AG20443 (cell line): Measurements from ENCODE around the gene CAPN14.

Experiments used
- DNase-seq: peaks from one replicate; pipeline ENCODE4 v3.0.0; 2012; ENCODE audit warnings: low spot score, mixed read lengths

Gene CAPN14

GRCh38 chr2:31243053-31243452 lies 25.7 kb upstream of the CAPN14 start:
- DNase-seq: no peak

GRCh38 chr2:31241625-31242270 lies 24.4 kb upstream of the CAPN14 start:
- DNase-seq: no peak

GRCh38 chr2:31240381-31241365 lies 23.4 kb upstream of the CAPN14 start:
- DNase-seq: no peak

- DNase-seq: peak; percentile 88
Measured at GRCh38 chr2:31239593-31240177, 22.4 kb upstream of the CAPN14 start.

GRCh38 chr2:31238906-31239592 lies 21.7 kb upstream of the CAPN14 start:
- no peak for DNase-seq

GRCh38 chr2:31238126-31238905 lies 21.0 kb upstream of the CAPN14 start:
- no peak for DNase-seq

- DNase-seq: no peak
Measured at GRCh38 chr2:31237348-31238017, 20.2 kb upstream of the CAPN14 start.

GRCh38 chr2:31236433-31237205 lies 19.3 kb upstream of the CAPN14 start:
- no peak for DNase-seq

GRCh38 chr2:31235504-31235902 lies 18.2 kb upstream of the CAPN14 start:
- peak; percentile 79 for DNase-seq

GRCh38 chr2:31234683-31235503 lies 17.6 kb upstream of the CAPN14 start:
- DNase-seq: no peak

- peak; percentile 95 for DNase-seq
Measured at GRCh38 chr2:31233741-31234682, 16.7 kb upstream of the CAPN14 start, which contains the start of gene EHD3. EHD3 (plus strand) TSS chr2:31234152; CDS start chr2:31234622, 470 bp downstream.

GRCh38 chr2:31233231-31233630 lies 15.9 kb upstream of the CAPN14 start:
- DNase-seq: no peak

GRCh38 chr2:31232586-31232985 lies 15.3 kb upstream of the CAPN14 start:
- no peak for DNase-seq

GRCh38 chr2:31231571-31232302 lies 14.4 kb upstream of the CAPN14 start:
- DNase-seq: no peak

- DNase-seq: no peak
Measured at GRCh38 chr2:31230751-31231150, 13.4 kb upstream of the CAPN14 start.

GRCh38 chr2:31228717-31229116 lies 11.4 kb upstream of the CAPN14 start:
- no peak for DNase-seq

- DNase-seq: no peak
Measured at GRCh38 chr2:31227711-31228125, 10.4 kb upstream of the CAPN14 start.
